Bronchial epithelial cell (primary cell): Measurements from ENCODE around the gene ATP2A1. TPM values are rescaled to one million over a fixed set of nuclear protein-coding genes. Genes with fewer than 3 reads are reported as not detected.

ENCODE experiments used
- DNase-seq: peaks from one replicate; pipeline ENCODE4 v3.0.0-alpha.2; 2010; ENCODE audit warnings: low read depth
- FAIRE-seq: peaks from 2 replicates; lab custom pipeline; 2011; peaks lifted over from hg19 to GRCh38; lab: Jason Lieb, UNC
- H3K27me3 ChIP-seq: 2 replicates; pipeline ENCODE4 v1.5.1; 2011; ENCODE audit warnings: low read length; ENCODE audit not compliant: control insufficient read depth, insufficient read depth
- H3K36me3 ChIP-seq: 2 replicates; pipeline ENCODE4 v1.5.1; 2011; ENCODE audit warnings: low read length; ENCODE audit not compliant: control insufficient read depth, insufficient read depth
- H3K4me3 ChIP-seq: 2 replicates; pipeline ENCODE4 v1.5.1; 2011; ENCODE audit warnings: mild to moderate bottlenecking, low read depth, low read length, control low read depth
- CTCF ChIP-seq: IDR thresholded peaks from 2 replicates; pipeline ENCODE4 v1.5.1; 2011; ENCODE audit warnings: mild to moderate bottlenecking, moderate library complexity, low read length, control low read depth, inconsistent platforms; ENCODE audit not compliant: insufficient read depth, severe bottlenecking
- total RNA-seq: library from RNA; depleted of rRNA; stranded (reverse); fragments of >200 nt; gene quantifications from 2 replicates; pipeline ENCODE4 v1.2.1, GENCODE V29; 2014

ATP2A1 gene
- total RNA-seq, 1 donor from 2014 or later = under 0.01 TPM

- Histone ChIP-seq H3K27me3 (no peaks in the 10 kb centered on the region), H3K36me3 (no peaks in the 10 kb centered on the region), H3K4me3 (no peak overlapping the region)
- no peak for FAIRE-seq
- TF ChIP-seq CTCF = no peak
- DNase-seq = no peak
These were observed 13.9 kb downstream of the ATP2A1 start for GRCh38 chr16:28891964-28892890.

- DNase-seq = no peak
- Histone ChIP-seq H3K36me3 (no peaks in the 10 kb centered on the region), H3K27me3 (no peaks in the 10 kb centered on the region), H3K4me3 (no peak overlapping the region)
- no peak for TF ChIP-seq CTCF
- no peak for FAIRE-seq
These were observed 15.0 kb downstream of the ATP2A1 start for GRCh38 chr16:28893291-28893690.

GRCh38 chr16:28895609-28896008 lies 17.3 kb downstream of the ATP2A1 start:
- FAIRE-seq (no peak), DNase-seq (no peak)
- no peak for TF ChIP-seq CTCF
- H3K36me3 ChIP-seq = no peaks in the 10 kb centered on the region
- H3K4me3 ChIP-seq = no peak overlapping the region
- H3K27me3 ChIP-seq = no peaks in the 10 kb centered on the region

GRCh38 chr16:28897826-28898225 lies 19.5 kb downstream of the ATP2A1 start:
- Histone ChIP-seq H3K36me3 (no peaks in the 10 kb centered on the region), H3K4me3 (no peak overlapping the region), H3K27me3 (no peaks in the 10 kb centered on the region)
- no peak for DNase-seq
- FAIRE-seq = no peak
- no peak for TF ChIP-seq CTCF

- Histone ChIP-seq H3K4me3 (no peak overlapping the region), H3K36me3 (no peaks in the 10 kb centered on the region), H3K27me3 (no peaks in the 10 kb centered on the region)
- FAIRE-seq (no peak), DNase-seq (no peak)
- no peak for TF ChIP-seq CTCF
These were observed 20.0 kb downstream of the ATP2A1 start for GRCh38 chr16:28898266-28898665.

GRCh38 chr16:28898942-28899341 lies 20.7 kb downstream of the ATP2A1 start:
- no peaks in the 10 kb centered on the region for H3K36me3 ChIP-seq
- FAIRE-seq = no peak
- TF ChIP-seq CTCF = no peak
- H3K4me3 ChIP-seq = no peak overlapping the region
- no peak for DNase-seq
- no peaks in the 10 kb centered on the region for H3K27me3 ChIP-seq
